ENCODE data around the gene MFSD2A.
A peak's percentile ranks its signal among the peaks of the same experiment; 100 is the strongest.

Gene MFSD2A

GRCh38 chr1:39940980-39941871 lies 13.7 kb upstream of the MFSD2A start:
- no peak overlapping the region for H3K4me3 ChIP-seq (ENCODE audit: low read length)
- H3K27ac ChIP-seq (ENCODE audit: low read depth, low read length), result no peak overlapping the region
- H3K36me3 ChIP-seq (ENCODE audit: insufficient read depth, low read length), result no peaks in the 10 kb centered on the region
- 92% methylated on average over 9 of the region's 9 CpGs for WGBS
- no peaks in the 10 kb centered on the region for H3K4me1 ChIP-seq (ENCODE audit: insufficient read depth, low read length)
- no peaks in the 10 kb centered on the region for H3K9me3 ChIP-seq (ENCODE audit: insufficient read depth, low read depth, low read length)
- no peaks in the 10 kb centered on the region for H3K27me3 ChIP-seq (ENCODE audit: insufficient read depth, low read length)
- H3K9ac ChIP-seq (ENCODE audit: low read depth, low read length), result no peak overlapping the region

GRCh38 chr1:39943471-39944290 lies 11.3 kb upstream of the MFSD2A start:
- Histone ChIP-seq H3K27ac (ENCODE audit: low read depth, low read length) (no peak overlapping the region), H3K4me1 (ENCODE audit: insufficient read depth, low read length) (no peaks in the 10 kb centered on the region)
- WGBS, result 89% methylated on average over 14 of the region's 14 CpGs

GRCh38 chr1:39944410-39945112 lies 10.4 kb upstream of the MFSD2A start:
- Histone ChIP-seq H3K27ac (ENCODE audit: low read depth, low read length) (no peak overlapping the region), H3K9me3 (ENCODE audit: insufficient read depth, low read depth, low read length) (no peaks in the 10 kb centered on the region), H3K36me3 (ENCODE audit: insufficient read depth, low read length) (no peaks in the 10 kb centered on the region), H3K9ac (ENCODE audit: low read depth, low read length) (no peak overlapping the region), H3K4me3 (ENCODE audit: low read length) (no peak overlapping the region), H3K4me1 (ENCODE audit: insufficient read depth, low read length) (peaks cover 6% of the 10 kb centered on the region; the same call in 1 of the 2 replicates), H3K27me3 (ENCODE audit: insufficient read depth, low read length) (no peaks in the 10 kb centered on the region)
- 85% methylated on average over 6 of the region's 8 CpGs for WGBS

More at GRCh38 chr1:39943471-39944290, 11.3 kb upstream of the MFSD2A start:
- no peak overlapping the region for H3K9ac ChIP-seq (ENCODE audit: low read depth, low read length)
- H3K4me3 ChIP-seq (ENCODE audit: low read length), result no peak overlapping the region
- H3K36me3 ChIP-seq (ENCODE audit: insufficient read depth, low read length), result no peaks in the 10 kb centered on the region
- H3K27me3 ChIP-seq (ENCODE audit: insufficient read depth, low read length), result no peaks in the 10 kb centered on the region
- H3K9me3 ChIP-seq (ENCODE audit: insufficient read depth, low read depth, low read length), result no peaks in the 10 kb centered on the region

- no peak overlapping the region for H3K27ac ChIP-seq (ENCODE audit: low read depth, low read length)
- peaks cover 12% of the 10 kb centered on the region; the same call in 1 of the 2 replicates for H3K4me1 ChIP-seq (ENCODE audit: insufficient read depth, low read length)
- H3K9me3 ChIP-seq (ENCODE audit: insufficient read depth, low read depth, low read length), result no peaks in the 10 kb centered on the region
- no peaks in the 10 kb centered on the region for H3K36me3 ChIP-seq (ENCODE audit: insufficient read depth, low read length)
- WGBS, result 95% methylated on average over 4 of the region's 4 CpGs
- no peak overlapping the region for H3K4me3 ChIP-seq (ENCODE audit: low read length)
- H3K27me3 ChIP-seq (ENCODE audit: insufficient read depth, low read length), result no peaks in the 10 kb centered on the region
- H3K9ac ChIP-seq (ENCODE audit: low read depth, low read length), result no peak overlapping the region
These were observed 8.7 kb upstream of the MFSD2A start for GRCh38 chr1:39946216-39946615.

- Histone ChIP-seq H3K9ac (ENCODE audit: low read depth, low read length) (no peak overlapping the region), H3K4me1 (ENCODE audit: insufficient read depth, low read length) (peaks cover 12% of the 10 kb centered on the region; the same call in 1 of the 2 replicates), H3K36me3 (ENCODE audit: insufficient read depth, low read length) (no peaks in the 10 kb centered on the region), H3K4me3 (ENCODE audit: low read length) (no peak overlapping the region), H3K27ac (ENCODE audit: low read depth, low read length) (no peak overlapping the region), H3K27me3 (ENCODE audit: insufficient read depth, low read length) (no peaks in the 10 kb centered on the region), H3K9me3 (ENCODE audit: insufficient read depth, low read depth, low read length) (no peaks in the 10 kb centered on the region)
- WGBS, result 98% methylated on average over 4 of the region's 4 CpGs
These were observed 7.7 kb upstream of the MFSD2A start for GRCh38 chr1:39947260-39947659.

GRCh38 chr1:39949891-39950290 lies 5.1 kb upstream of the MFSD2A start:
- Histone ChIP-seq H3K4me3 (ENCODE audit: low read length) (no peak overlapping the region), H3K9me3 (ENCODE audit: insufficient read depth, low read depth, low read length) (no peaks in the 10 kb centered on the region), H3K4me1 (ENCODE audit: insufficient read depth, low read length) (peaks cover 12% of the 10 kb centered on the region; the same call in 1 of the 2 replicates), H3K9ac (ENCODE audit: low read depth, low read length) (no peak overlapping the region), H3K27ac (ENCODE audit: low read depth, low read length) (no peak overlapping the region), H3K36me3 (ENCODE audit: insufficient read depth, low read length) (no peaks in the 10 kb centered on the region), H3K27me3 (ENCODE audit: insufficient read depth, low read length) (peaks cover 21% of the 10 kb centered on the region)
- 83% methylated on average over 2 of the region's 2 CpGs for WGBS

- Histone ChIP-seq H3K27me3 (ENCODE audit: insufficient read depth, low read length) (peaks cover 37% of the 10 kb centered on the region), H3K4me1 (ENCODE audit: insufficient read depth, low read length) (peaks cover 20% of the 10 kb centered on the region; the same call in 1 of the 2 replicates)
- WGBS, result 90% methylated on average over 2 of the region's 3 CpGs
These were observed 3.0 kb upstream of the MFSD2A start for GRCh38 chr1:39951926-39952325.

GRCh38 chr1:39952359-39953110 lies 2.4 kb upstream of the MFSD2A start:
- no peak overlapping the region for H3K4me3 ChIP-seq (ENCODE audit: low read length)
- H3K27ac ChIP-seq (ENCODE audit: low read depth, low read length), result no peak overlapping the region
- 95% methylated on average over 8 of the region's 8 CpGs for WGBS

More at GRCh38 chr1:39951926-39952325, 3.0 kb upstream of the MFSD2A start:
- no peak overlapping the region for H3K27ac ChIP-seq (ENCODE audit: low read depth, low read length)
- H3K36me3 ChIP-seq (ENCODE audit: insufficient read depth, low read length), result no peaks in the 10 kb centered on the region
- no peaks in the 10 kb centered on the region for H3K9me3 ChIP-seq (ENCODE audit: insufficient read depth, low read depth, low read length)
- H3K9ac ChIP-seq (ENCODE audit: low read depth, low read length), result no peak overlapping the region
- H3K4me3 ChIP-seq (ENCODE audit: low read length), result no peak overlapping the region

GRCh38 chr1:39954324-39954869 lies 548 bp upstream of the MFSD2A start:
- H3K9me3 ChIP-seq (ENCODE audit: insufficient read depth, low read depth, low read length), result no peaks in the 10 kb centered on the region
- 61% methylated on average over 17 of the region's 17 CpGs for WGBS
- peaks cover 10% of the 10 kb centered on the region; the same call in 1 of the 2 replicates for H3K36me3 ChIP-seq (ENCODE audit: insufficient read depth, low read length)
- H3K27me3 ChIP-seq (ENCODE audit: insufficient read depth, low read length), result peaks cover 39% of the 10 kb centered on the region
- H3K27ac ChIP-seq (ENCODE audit: low read depth, low read length), result no peak overlapping the region
- H3K4me1 ChIP-seq (ENCODE audit: insufficient read depth, low read length), result peaks cover 16% of the 10 kb centered on the region; the same call in 1 of the 2 replicates
- H3K9ac ChIP-seq (ENCODE audit: low read depth, low read length), result no peak overlapping the region
- H3K4me3 ChIP-seq (ENCODE audit: low read length), result peak overlapping the region; percentile 62

More at GRCh38 chr1:39952359-39953110, 2.4 kb upstream of the MFSD2A start:
- Histone ChIP-seq H3K36me3 (ENCODE audit: insufficient read depth, low read length) (0 out of 2 replicates have a peak, but pooled peaks cover 5% of the 10 kb centered on the region), H3K4me1 (ENCODE audit: insufficient read depth, low read length) (peaks cover 20% of the 10 kb centered on the region; the same call in 1 of the 2 replicates), H3K9ac (ENCODE audit: low read depth, low read length) (no peak overlapping the region), H3K9me3 (ENCODE audit: insufficient read depth, low read depth, low read length) (no peaks in the 10 kb centered on the region), H3K27me3 (ENCODE audit: insufficient read depth, low read length) (peaks cover 39% of the 10 kb centered on the region)
